Hepatocyte (in vitro differentiated cells): Measurements from ENCODE around the gene ZC3H6. TPM values are rescaled to one million over a fixed set of nuclear protein-coding genes. Genes with fewer than 3 reads are reported as not detected.

ENCODE experiments used
- DNase-seq: peaks from one replicate; pipeline ENCODE4 v3.0.0-alpha.2; 2016; ENCODE audit warnings: low spot score
- H2AFZ ChIP-seq: fragments of 200-600 bp; sonication (generic); 2 replicates; pipeline ENCODE4 v1.6.0; 2016; ENCODE audit warnings: antibody characterized with exemption, mild to moderate bottlenecking
- H3K27ac ChIP-seq: fragments of 200-600 bp; sonication (generic); 2 replicates; pipeline ENCODE4 v1.5.1; 2016; ENCODE audit warnings: mild to moderate bottlenecking
- H3K27me3 ChIP-seq: fragments of 200-600 bp; sonication (generic); 2 replicates; pipeline ENCODE4 v1.6.1; 2016
- H3K36me3 ChIP-seq: fragments of 200-600 bp; sonication (generic); replicated peaks from 2 replicates; pipeline ENCODE4 v1.5.1; 2016; ENCODE audit warnings: low read depth; ENCODE audit not compliant: insufficient read depth
- H3K4me1 ChIP-seq: fragments of 200-600 bp; sonication (generic); 2 replicates; pipeline ENCODE4 v1.5.1; 2016; ENCODE audit warnings: mild to moderate bottlenecking, moderate library complexity; ENCODE audit not compliant: insufficient read depth
- H3K4me2 ChIP-seq: fragments of 200-600 bp; sonication (generic); 2 replicates; pipeline ENCODE4 v1.6.0; 2016
- H3K4me3 ChIP-seq: fragments of 200-600 bp; sonication (generic); 2 replicates; pipeline ENCODE4 v1.5.1; 2016; ENCODE audit warnings: mild to moderate bottlenecking
- H3K79me2 ChIP-seq: fragments of 200-600 bp; sonication (generic); 2 replicates; pipeline ENCODE4 v1.6.0; 2017; ENCODE audit warnings: mild to moderate bottlenecking
- H3K9me2 ChIP-seq: fragments of 200-600 bp; sonication (generic); replicated peaks from 2 replicates; pipeline ENCODE4 v1.6.0; 2017; ENCODE audit warnings: mild to moderate bottlenecking; ENCODE audit not compliant: insufficient read depth
- H3K9me3 ChIP-seq: fragments of 200-600 bp; sonication (generic); 2 replicates; pipeline ENCODE4 v1.5.1; 2016; ENCODE audit warnings: low read depth, mild to moderate bottlenecking
- H4K20me1 ChIP-seq: fragments of 200-600 bp; sonication (generic); 2 replicates; pipeline ENCODE4 v1.6.0; 2016; ENCODE audit warnings: mild to moderate bottlenecking; ENCODE audit not compliant: insufficient read depth, poor library complexity, severe bottlenecking
- EZH2 ChIP-seq: fragments of 200-600 bp; sonication (generic); IDR thresholded peaks from 2 replicates; pipeline ENCODE4 v1.6.1; 2016; ENCODE audit warnings: antibody characterized with exemption, mild to moderate bottlenecking, borderline replicate concordance
- EZH2phosphoT487 ChIP-seq: fragments of 200-600 bp; sonication (generic); IDR thresholded peaks from one replicate; pipeline ENCODE4 v1.6.1; 2018; ENCODE audit warnings: antibody characterized with exemption, mild to moderate bottlenecking, low read depth, moderate library complexity; ENCODE audit not compliant: unreplicated experiment, severe bottlenecking
- WGBS: methylation state at CpG from one replicate; pipeline ENCODE4 v1.1.6; 2016; ENCODE audit warnings: low lambda C conversion rate; ENCODE audit errors: missing lambda C conversion rate; 5-methylcytosine and 5-hydroxymethylcytosine counted together
- polyA plus RNA-seq: library from polyadenylated mRNA; unstranded; fragments of >200 nt; fragmentation: Nextera tagmentation; extraction: Ambion mirVana; gene quantifications from 2 replicates; pipeline ENCODE4 v1.2.1, GENCODE V29; 2016
- total RNA-seq: library from RNA; depleted of rRNA; stranded (reverse); fragments of >200 nt; gene quantifications from 2 replicates; pipeline ENCODE4 v1.2.3, GENCODE V29; 2014
- TF ChIP-seq, protein P1 (sequence below): fragments of 200-600 bp; sonication (generic); IDR thresholded peaks from 2 replicates; pipeline ENCODE4 v1.5.1; 2016; ENCODE audit warnings: antibody characterized with exemption, mild to moderate bottlenecking; ENCODE audit not compliant: poor library complexity

Gene ZC3H6
- total and polyA plus RNA-seq, 2 experiments from 2014 or later, result 1.5 to 4.5 TPM

GRCh38 chr2:112260295-112260625 is 15.1 kb upstream of the ZC3H6 start:
- Histone ChIP-seq H3K9me2 (no peaks in the 10 kb centered on the region), H3K27ac (no peak overlapping the region), H3K4me2 (no peak overlapping the region), H3K36me3 (no peaks in the 10 kb centered on the region), H3K27me3 (no peaks in the 10 kb centered on the region), H3K4me1 (no peaks in the 10 kb centered on the region), H4K20me1 (no peaks in the 10 kb centered on the region), H3K9me3 (no peaks in the 10 kb centered on the region), H3K4me3 (no peak overlapping the region), H3K79me2 (no peaks in the 10 kb centered on the region), H2AFZ (peak overlapping the region; percentile 90)
- WGBS, result 96% methylated on average over 3 of the region's 3 CpGs
- TF ChIP-seq EZH2 (no peak), EZH2phosphoT487 (no peak)
- TF ChIP-seq, protein P1, sequence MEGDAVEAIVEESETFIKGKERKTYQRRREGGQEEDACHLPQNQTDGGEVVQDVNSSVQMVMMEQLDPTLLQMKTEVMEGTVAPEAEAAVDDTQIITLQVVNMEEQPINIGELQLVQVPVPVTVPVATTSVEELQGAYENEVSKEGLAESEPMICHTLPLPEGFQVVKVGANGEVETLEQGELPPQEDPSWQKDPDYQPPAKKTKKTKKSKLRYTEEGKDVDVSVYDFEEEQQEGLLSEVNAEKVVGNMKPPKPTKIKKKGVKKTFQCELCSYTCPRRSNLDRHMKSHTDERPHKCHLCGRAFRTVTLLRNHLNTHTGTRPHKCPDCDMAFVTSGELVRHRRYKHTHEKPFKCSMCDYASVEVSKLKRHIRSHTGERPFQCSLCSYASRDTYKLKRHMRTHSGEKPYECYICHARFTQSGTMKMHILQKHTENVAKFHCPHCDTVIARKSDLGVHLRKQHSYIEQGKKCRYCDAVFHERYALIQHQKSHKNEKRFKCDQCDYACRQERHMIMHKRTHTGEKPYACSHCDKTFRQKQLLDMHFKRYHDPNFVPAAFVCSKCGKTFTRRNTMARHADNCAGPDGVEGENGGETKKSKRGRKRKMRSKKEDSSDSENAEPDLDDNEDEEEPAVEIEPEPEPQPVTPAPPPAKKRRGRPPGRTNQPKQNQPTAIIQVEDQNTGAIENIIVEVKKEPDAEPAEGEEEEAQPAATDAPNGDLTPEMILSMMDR, result no peak
- DNase-seq, result no peak

DNA sequence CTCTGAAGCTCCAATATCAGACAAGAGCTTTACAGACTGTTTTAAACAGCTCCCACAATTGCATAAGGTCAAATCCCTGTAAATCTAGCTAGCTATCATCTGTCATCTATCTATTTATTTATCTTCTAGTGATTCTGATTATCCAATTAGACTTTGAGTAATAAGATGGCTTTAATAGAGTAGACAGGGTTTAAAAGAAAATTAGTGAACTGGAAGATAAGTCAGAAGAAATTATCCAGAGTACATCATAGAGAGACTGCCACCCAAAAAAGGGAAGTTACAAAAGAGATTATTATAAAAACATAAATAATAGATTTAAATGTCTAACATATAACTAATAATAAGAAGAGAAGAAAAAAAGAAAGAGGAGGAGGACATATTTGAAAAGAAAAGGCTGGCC is 12.5 kb upstream of the ZC3H6 start:
- no peak overlapping the region for H2AFZ ChIP-seq
- H4K20me1 ChIP-seq, result no peaks in the 10 kb centered on the region
- H3K36me3 ChIP-seq, result no peaks in the 10 kb centered on the region
- no peaks in the 10 kb centered on the region for H3K9me2 ChIP-seq
- H3K4me2 ChIP-seq, result no peak overlapping the region
- no peak overlapping the region for H3K27ac ChIP-seq
- no peaks in the 10 kb centered on the region for H3K79me2 ChIP-seq
- TF ChIP-seq, protein P1, result no peak
- no peak for TF ChIP-seq EZH2
- no peak for TF ChIP-seq EZH2phosphoT487
- no peak overlapping the region for H3K4me3 ChIP-seq
- H3K9me3 ChIP-seq, result no peaks in the 10 kb centered on the region
- no peaks in the 10 kb centered on the region for H3K4me1 ChIP-seq
- H3K27me3 ChIP-seq, result no peaks in the 10 kb centered on the region
- DNase-seq, result no peak

GRCh38 chr2:112268547-112268946 is 6.8 kb upstream of the ZC3H6 start:
- Histone ChIP-seq H4K20me1 (no peaks in the 10 kb centered on the region), H2AFZ (no peak overlapping the region), H3K4me2 (no peak overlapping the region), H3K27ac (no peak overlapping the region), H3K27me3 (no peaks in the 10 kb centered on the region), H3K36me3 (no peaks in the 10 kb centered on the region), H3K4me3 (no peak overlapping the region), H3K9me3 (no peaks in the 10 kb centered on the region), H3K79me2 (no peaks in the 10 kb centered on the region), H3K9me2 (no peaks in the 10 kb centered on the region), H3K4me1 (no peaks in the 10 kb centered on the region)
- no peak for DNase-seq
- WGBS, result 93% methylated on average over 1 of the region's 1 CpG
- TF ChIP-seq EZH2, result no peak
- TF ChIP-seq, protein P1, result no peak
- TF ChIP-seq EZH2phosphoT487, result no peak

DNA sequence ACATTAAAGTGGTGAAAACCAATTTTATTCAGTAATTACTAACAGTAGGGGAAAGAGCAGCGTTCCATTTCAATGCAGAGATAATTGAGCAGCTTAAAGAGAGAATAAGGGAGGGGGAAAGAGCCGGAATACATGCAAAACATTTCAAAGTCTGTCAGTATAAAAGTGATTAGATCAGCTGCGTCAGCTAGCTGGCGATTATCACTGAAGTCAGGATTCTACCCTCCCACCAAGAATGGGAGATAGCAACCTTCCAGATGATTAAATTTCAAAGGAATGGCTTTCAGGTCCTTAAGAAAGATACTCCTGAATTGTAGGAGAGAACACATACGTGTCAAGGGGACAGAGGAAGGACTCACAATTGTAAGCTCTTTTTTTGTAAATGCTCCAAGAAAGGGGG is 2.7 kb upstream of the ZC3H6 start:
- Histone ChIP-seq H4K20me1 (no peaks in the 10 kb centered on the region), H3K27ac (no peak overlapping the region), H3K9me2 (no peaks in the 10 kb centered on the region), H3K27me3 (no peaks in the 10 kb centered on the region), H3K36me3 (no peaks in the 10 kb centered on the region), H3K79me2 (peaks cover 5% of the 10 kb centered on the region), H3K4me3 (no peak overlapping the region), H2AFZ (no peak overlapping the region), H3K9me3 (no peaks in the 10 kb centered on the region), H3K4me1 (no peaks in the 10 kb centered on the region), H3K4me2 (no peak overlapping the region)
- TF ChIP-seq EZH2, result no peak
- TF ChIP-seq EZH2phosphoT487, result no peak
- TF ChIP-seq, protein P1, result no peak
- 62% methylated on average over 5 of the region's 5 CpGs for WGBS
- no peak for DNase-seq
